Caco-2 (cell line): ENCODE results near the gene DGKE. TPM values are rescaled to one million over a fixed set of nuclear protein-coding genes. Genes with fewer than 3 reads are reported as not detected.

Experiments used
- BruUV-seq: library from RNA; stranded (reverse); fragments of 400-500 nt; replicated peaks from 2 replicates; lab custom pipeline; 2021; lab: Mats Ljungman, UMichigan
- CTCF ChIA-PET: fragments of 300-600 bp; sonication (Branson Sonifier 250); formaldehyde crosslinking; loops from one replicate; lab custom pipeline; 2022; ENCODE audit warnings: antibody characterized with exemption; lab: Charles Lee
- POLR2A ChIA-PET: fragments of 300-600 bp; sonication (Branson Sonifier 250); formaldehyde crosslinking; loops from one replicate; lab custom pipeline; 2022; ENCODE audit warnings: antibody characterized with exemption; lab: Charles Lee
- DNase-seq, 2 experiments: peaks; one replicate each; pipeline versions ENCODE4 v3.0.0 to v3.0.0-alpha.2; 2020 to 2022
- H3K27me3 ChIP-seq: replicated peaks from 2 replicates; pipeline ENCODE4 v1.6.0; 2011; ENCODE audit warnings: low read length; ENCODE audit not compliant: control insufficient read depth, insufficient read depth
- H3K36me3 ChIP-seq: 2 replicates; pipeline ENCODE4 v1.5.1; 2011; ENCODE audit warnings: low read length; ENCODE audit not compliant: control insufficient read depth, insufficient read depth
- H3K4me1 ChIP-seq: fragments of 250-450 bp; sonication (Bioruptor Pico); 2 replicates; pipeline ENCODE4 v1.5.1; 2020; ENCODE audit warnings: mild to moderate bottlenecking
- H3K4me3 ChIP-seq: 2 replicates; pipeline ENCODE4 v1.5.1; 2011; ENCODE audit warnings: low read depth, mild to moderate bottlenecking, control low read depth, low read length
- H3K9me3 ChIP-seq: fragments of 250-450 bp; sonication (Bioruptor Pico); 2 replicates; pipeline ENCODE4 v1.5.1; 2020; ENCODE audit warnings: mild to moderate bottlenecking, moderate library complexity
- H3K27ac Mint-ChIP-seq: one replicate; pipeline ENCODE4 v1.8.0; 2022; ENCODE audit warnings: mixed read lengths; ENCODE audit not compliant: unreplicated experiment
- H3K27me3 Mint-ChIP-seq: one replicate; pipeline ENCODE4 v1.8.0; 2022; ENCODE audit warnings: mixed read lengths; ENCODE audit not compliant: insufficient read depth, unreplicated experiment
- H3K36me3 Mint-ChIP-seq: one replicate; pipeline ENCODE4 v1.8.0; 2022; ENCODE audit warnings: mild to moderate bottlenecking, mixed read lengths; ENCODE audit not compliant: insufficient read depth, unreplicated experiment
- H3K4me1 Mint-ChIP-seq: one replicate; pipeline ENCODE4 v1.8.0; 2022; ENCODE audit warnings: low read depth, mixed read lengths; ENCODE audit not compliant: unreplicated experiment
- H3K4me3 Mint-ChIP-seq: one replicate; pipeline ENCODE4 v1.8.0; 2022; ENCODE audit warnings: mild to moderate bottlenecking, moderate library complexity, mixed read lengths; ENCODE audit not compliant: unreplicated experiment
- H3K9me3 Mint-ChIP-seq: one replicate; pipeline ENCODE4 v1.8.0; 2022; ENCODE audit warnings: mixed read lengths; ENCODE audit not compliant: unreplicated experiment
- intact Hi-C: fragments of 100-400 bp; cut with micrococcal nuclease; formaldehyde crosslinking; loops from one replicate; pipeline ENCODE4 v1.10.0; 2022; ENCODE audit not compliant: unreplicated experiment
- total RNA-seq: library from RNA; stranded (reverse); gene quantifications from 2 replicates; pipeline ENCODE4 v1.2.3, GENCODE V29; 2022
- TF ChIP-seq, protein P1 (sequence below), 2 experiments: fragments of 200-600 bp in 1 of 2; IDR thresholded peaks; 1 replicate in 1 of 2; 2 replicates in 1 of 2; pipeline versions ENCODE4 v1.5.1 to v1.8.0; 2011 to 2022; ENCODE audit warnings: antibody characterized with exemption in 1 of 2, control low read depth in 1 of 2, inconsistent platforms in 1 of 2, low read depth in 1 of 2, low read length in 1 of 2, mild to moderate bottlenecking in 1 of 2, moderate library complexity in 1 of 2; ENCODE audit not compliant: insufficient read depth in 1 of 2, severe bottlenecking in 1 of 2, unreplicated experiment in 1 of 2

DGKE gene
- total RNA-seq, 1 experiment from 2014 or later, result 15.5 TPM

DNA sequence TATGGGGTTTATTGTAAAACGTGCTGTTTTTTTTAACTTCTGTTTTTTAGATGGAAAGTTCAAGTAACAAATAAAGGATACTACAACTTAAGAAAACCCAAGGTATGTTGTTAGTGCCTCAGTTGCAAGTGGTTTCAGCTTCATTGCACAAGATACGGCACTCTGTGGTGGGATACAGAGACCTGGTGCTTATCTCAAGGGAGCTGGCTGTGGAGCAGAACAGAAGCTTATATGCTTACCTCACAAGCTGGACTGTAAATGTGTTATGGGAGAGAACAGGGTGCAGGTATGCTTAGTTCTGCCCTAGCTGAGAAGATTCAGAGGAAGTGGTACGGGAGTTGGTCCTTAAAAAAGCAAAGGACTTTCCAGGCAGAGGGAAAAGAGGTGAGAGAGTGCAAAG, 15.2 kb downstream of the DGKE start:
- intact Hi-C loops, result no loop called here
- Histone ChIP-seq H3K4me1 (no peaks in the 10 kb centered on the region), H3K4me3 (no peak overlapping the region), H3K9me3 (no peaks in the 10 kb centered on the region), H3K27me3 (no peaks in the 10 kb centered on the region), H3K36me3 (no peaks in the 10 kb centered on the region)
- H3K9me3 Mint-ChIP-seq, result no peaks in the 10 kb centered on the region
- H3K27ac Mint-ChIP-seq, result no peak overlapping the region
- no peaks in the 10 kb centered on the region for H3K4me1 Mint-ChIP-seq
- CTCF ChIA-PET, result no interaction called here
- no peak for DNase-seq
- POLR2A ChIA-PET, result no interaction called here
- H3K36me3 Mint-ChIP-seq, result peaks cover 15% of the 10 kb centered on the region
- H3K4me3 Mint-ChIP-seq, result no peak overlapping the region
- TF ChIP-seq, protein P1, sequence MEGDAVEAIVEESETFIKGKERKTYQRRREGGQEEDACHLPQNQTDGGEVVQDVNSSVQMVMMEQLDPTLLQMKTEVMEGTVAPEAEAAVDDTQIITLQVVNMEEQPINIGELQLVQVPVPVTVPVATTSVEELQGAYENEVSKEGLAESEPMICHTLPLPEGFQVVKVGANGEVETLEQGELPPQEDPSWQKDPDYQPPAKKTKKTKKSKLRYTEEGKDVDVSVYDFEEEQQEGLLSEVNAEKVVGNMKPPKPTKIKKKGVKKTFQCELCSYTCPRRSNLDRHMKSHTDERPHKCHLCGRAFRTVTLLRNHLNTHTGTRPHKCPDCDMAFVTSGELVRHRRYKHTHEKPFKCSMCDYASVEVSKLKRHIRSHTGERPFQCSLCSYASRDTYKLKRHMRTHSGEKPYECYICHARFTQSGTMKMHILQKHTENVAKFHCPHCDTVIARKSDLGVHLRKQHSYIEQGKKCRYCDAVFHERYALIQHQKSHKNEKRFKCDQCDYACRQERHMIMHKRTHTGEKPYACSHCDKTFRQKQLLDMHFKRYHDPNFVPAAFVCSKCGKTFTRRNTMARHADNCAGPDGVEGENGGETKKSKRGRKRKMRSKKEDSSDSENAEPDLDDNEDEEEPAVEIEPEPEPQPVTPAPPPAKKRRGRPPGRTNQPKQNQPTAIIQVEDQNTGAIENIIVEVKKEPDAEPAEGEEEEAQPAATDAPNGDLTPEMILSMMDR (IDR thresholded peaks at IDR 0.05; ENCODE audit: insufficient read depth in 1 of 2, low read depth in 1 of 2, low read length in 1 of 2, severe bottlenecking in 1 of 2, unreplicated experiment in 1 of 2), result no peak
- H3K27me3 Mint-ChIP-seq, result no peaks in the 10 kb centered on the region
- no TSS peak for BruUV-seq

DNA sequence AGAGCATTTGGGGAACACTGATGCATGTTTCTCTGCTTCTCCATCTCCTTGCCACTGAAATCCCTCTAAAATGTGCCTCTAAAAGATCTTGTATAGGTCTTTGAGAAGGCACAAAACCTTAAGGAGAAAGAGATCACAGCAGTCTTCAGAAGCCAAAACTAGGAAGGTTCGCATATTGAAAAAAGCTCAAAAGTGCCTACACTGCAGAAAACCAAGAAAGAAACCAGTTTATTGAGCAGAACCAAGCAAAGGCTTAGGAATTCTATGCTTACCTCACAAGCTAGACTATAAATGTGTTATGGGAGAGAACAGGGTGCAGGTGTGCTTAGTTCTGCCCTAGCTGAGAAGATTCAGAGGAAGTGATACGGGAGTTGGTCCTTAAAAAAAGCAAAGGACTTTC, 16.6 kb downstream of the DGKE start:
- H3K9me3 ChIP-seq, result no peaks in the 10 kb centered on the region
- no peaks in the 10 kb centered on the region for H3K27me3 ChIP-seq
- no TSS peak for BruUV-seq
- no peaks in the 10 kb centered on the region for H3K36me3 ChIP-seq
- H3K4me3 Mint-ChIP-seq, result no peak overlapping the region
- intact Hi-C loops, result no loop called here
- ChIA-PET POLR2A (no interaction called here), CTCF (no interaction called here)
- TF ChIP-seq, protein P1 (IDR thresholded peaks at IDR 0.05; ENCODE audit: insufficient read depth in 1 of 2, low read depth in 1 of 2, low read length in 1 of 2, severe bottlenecking in 1 of 2, unreplicated experiment in 1 of 2), result no peak
- H3K9me3 Mint-ChIP-seq, result no peaks in the 10 kb centered on the region
- DNase-seq, result no peak
- peaks cover 16% of the 10 kb centered on the region for H3K36me3 Mint-ChIP-seq
- H3K4me1 Mint-ChIP-seq, result no peaks in the 10 kb centered on the region
- no peaks in the 10 kb centered on the region for H3K4me1 ChIP-seq
- no peak overlapping the region for H3K4me3 ChIP-seq
- H3K27me3 Mint-ChIP-seq, result no peaks in the 10 kb centered on the region
- H3K27ac Mint-ChIP-seq, result no peak overlapping the region

DNA sequence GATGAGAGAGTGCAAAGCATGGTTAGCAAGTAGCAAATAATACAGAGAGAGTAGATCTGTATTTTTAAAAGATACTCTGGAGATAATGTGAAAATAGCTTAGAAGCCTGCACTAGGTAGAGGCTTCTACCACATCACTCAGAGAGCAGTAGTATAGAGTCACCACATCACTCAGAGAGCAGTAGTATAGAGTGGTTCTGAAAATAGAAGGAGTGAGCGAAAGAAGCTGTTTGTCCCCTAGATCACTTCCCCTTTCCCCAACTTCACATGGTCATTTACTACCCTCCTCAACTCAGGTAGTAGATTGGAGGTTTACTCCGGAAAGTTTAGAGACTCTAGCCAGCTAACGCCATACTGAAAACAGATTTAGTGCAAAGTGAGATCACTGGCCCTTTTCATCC, 17.1 kb downstream of the DGKE start:
- intact Hi-C loops, result no loop called here
- Mint-ChIP-seq H3K9me3 (no peaks in the 10 kb centered on the region), H3K27ac (no peak overlapping the region), H3K27me3 (no peaks in the 10 kb centered on the region), H3K36me3 (peaks cover 17% of the 10 kb centered on the region), H3K4me3 (no peak overlapping the region), H3K4me1 (no peaks in the 10 kb centered on the region)
- BruUV-seq, result no TSS peak
- no peaks in the 10 kb centered on the region for H3K36me3 ChIP-seq
- DNase-seq, result no peak
- ChIA-PET POLR2A (no interaction called here), CTCF (no interaction called here)
- TF ChIP-seq, protein P1 (IDR thresholded peaks at IDR 0.05; ENCODE audit: insufficient read depth in 1 of 2, low read depth in 1 of 2, low read length in 1 of 2, severe bottlenecking in 1 of 2, unreplicated experiment in 1 of 2), result no peak
- H3K27me3 ChIP-seq, result no peaks in the 10 kb centered on the region
- no peak overlapping the region for H3K4me3 ChIP-seq
- no peaks in the 10 kb centered on the region for H3K4me1 ChIP-seq
- H3K9me3 ChIP-seq, result no peaks in the 10 kb centered on the region
